ENCODE results near the gene POU6F2.

DNA sequence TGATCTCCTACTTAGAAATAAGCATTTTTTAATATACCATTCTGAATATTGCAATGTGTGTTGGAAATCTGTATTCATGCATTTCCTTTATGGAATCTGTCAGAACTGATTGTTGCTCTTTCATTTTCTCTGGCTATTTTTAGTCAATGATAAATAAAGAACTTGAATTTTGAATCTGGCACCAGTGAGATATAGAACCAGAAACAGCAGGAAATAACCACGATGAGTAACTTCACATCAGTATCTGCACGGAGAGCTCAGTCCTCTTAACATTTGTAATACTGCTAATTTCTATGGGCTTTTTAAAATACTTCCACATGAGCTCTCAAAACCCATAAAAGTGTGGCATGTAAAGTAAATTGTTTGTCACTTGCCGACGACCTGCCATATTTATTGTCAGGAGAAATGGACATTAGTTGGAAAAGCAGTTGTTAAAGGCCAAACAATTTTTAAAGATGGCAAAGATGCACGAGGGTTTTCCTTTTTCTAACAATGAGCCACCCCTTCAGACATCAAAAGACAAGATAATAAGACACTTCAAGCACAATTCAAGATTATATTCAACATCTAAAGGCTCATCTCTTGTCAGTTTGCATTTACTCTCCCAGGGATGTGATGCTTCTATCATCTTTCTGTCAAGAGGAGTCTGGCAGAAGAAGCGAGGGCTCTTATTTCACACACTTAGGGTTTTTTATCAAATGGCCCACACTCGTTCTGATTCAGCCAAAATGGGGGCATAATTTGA lies 118.3 kb downstream of the POU6F2 start:
- TF ChIP-seq, protein P1, sequence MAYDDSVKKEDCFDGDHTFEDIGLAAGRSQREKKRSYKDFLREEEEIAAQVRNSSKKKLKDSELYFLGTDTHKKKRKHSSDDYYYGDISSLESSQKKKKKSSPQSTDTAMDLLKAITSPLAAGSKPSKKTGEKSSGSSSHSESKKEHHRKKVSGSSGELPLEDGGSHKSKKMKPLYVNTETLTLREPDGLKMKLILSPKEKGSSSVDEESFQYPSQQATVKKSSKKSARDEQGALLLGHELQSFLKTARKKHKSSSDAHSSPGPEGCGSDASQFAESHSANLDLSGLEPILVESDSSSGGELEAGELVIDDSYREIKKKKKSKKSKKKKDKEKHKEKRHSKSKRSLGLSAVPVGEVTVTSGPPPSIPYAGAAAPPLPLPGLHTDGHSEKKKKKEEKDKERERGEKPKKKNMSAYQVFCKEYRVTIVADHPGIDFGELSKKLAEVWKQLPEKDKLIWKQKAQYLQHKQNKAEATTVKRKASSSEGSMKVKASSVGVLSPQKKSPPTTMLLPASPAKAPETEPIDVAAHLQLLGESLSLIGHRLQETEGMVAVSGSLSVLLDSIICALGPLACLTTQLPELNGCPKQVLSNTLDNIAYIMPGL (CRISPR knock-in tag; IDR thresholded peaks at IDR 0.05): no peak
- TF ChIP-seq, protein P2, sequence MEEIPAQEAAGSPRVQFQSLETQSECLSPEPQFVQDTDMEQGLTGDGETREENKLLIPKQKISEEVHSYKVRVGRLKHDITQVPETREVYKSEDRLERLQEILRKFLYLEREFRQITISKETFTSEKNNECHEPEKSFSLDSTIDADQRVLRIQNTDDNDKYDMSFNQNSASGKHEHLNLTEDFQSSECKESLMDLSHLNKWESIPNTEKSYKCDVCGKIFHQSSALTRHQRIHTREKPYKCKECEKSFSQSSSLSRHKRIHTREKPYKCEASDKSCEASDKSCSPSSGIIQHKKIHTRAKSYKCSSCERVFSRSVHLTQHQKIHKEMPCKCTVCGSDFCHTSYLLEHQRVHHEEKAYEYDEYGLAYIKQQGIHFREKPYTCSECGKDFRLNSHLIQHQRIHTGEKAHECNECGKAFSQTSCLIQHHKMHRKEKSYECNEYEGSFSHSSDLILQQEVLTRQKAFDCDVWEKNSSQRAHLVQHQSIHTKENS (CRISPR knock-in tag; IDR thresholded peaks at IDR 0.05): no peak
- no peak for TF ChIP-seq NFIC (IDR thresholded peaks at IDR 0.05)
- TF ChIP-seq, protein P3, sequence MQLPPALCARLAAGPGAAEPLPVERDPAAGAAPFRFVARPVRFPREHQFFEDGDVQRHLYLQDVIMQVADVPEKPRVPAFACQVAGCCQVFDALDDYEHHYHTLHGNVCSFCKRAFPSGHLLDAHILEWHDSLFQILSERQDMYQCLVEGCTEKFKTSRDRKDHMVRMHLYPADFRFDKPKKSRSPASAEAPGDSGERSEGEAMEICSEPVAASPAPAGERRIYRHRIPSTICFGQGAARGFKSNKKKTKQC (CRISPR knock-in tag; IDR thresholded peaks at IDR 0.05): no peak
- TF ChIP-seq, protein P4, sequence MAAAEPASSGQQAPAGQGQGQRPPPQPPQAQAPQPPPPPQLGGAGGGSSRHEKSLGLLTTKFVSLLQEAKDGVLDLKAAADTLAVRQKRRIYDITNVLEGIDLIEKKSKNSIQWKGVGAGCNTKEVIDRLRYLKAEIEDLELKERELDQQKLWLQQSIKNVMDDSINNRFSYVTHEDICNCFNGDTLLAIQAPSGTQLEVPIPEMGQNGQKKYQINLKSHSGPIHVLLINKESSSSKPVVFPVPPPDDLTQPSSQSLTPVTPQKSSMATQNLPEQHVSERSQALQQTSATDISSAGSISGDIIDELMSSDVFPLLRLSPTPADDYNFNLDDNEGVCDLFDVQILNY (CRISPR knock-in tag; IDR thresholded peaks at IDR 0.05): no peak
